HepG2 (cell line): ENCODE data around the gene KRTAP10-10. TPM values are rescaled to one million over a fixed set of nuclear protein-coding genes. Genes with fewer than 3 reads are reported as not detected.

Source experiments
- ATAC-seq: fragments of 200-7000 bp; cut with Tn5 transposase; 3 replicates; pipeline ENCODE4 v1.9.1; 2020; ENCODE audit warnings: mild to moderate bottlenecking, moderate library complexity
- BruUV-seq: library from RNA; stranded (reverse); fragments of 400-500 nt; replicated peaks from 2 replicates; lab custom pipeline; 2021; lab: Mats Ljungman, UMichigan
- CTCF ChIA-PET: fragments of 300-600 bp; formaldehyde crosslinking; extraction: SDS; loops from one replicate; lab custom pipeline; 2021; ENCODE audit warnings: low total read pairs, inconsistent platforms, low intra/inter-chr PET ratio; lab: Yijun Ruan, JAX
- POLR2A ChIA-PET: fragments of 350-600 bp; sonication (Branson Sonifier 250); formaldehyde crosslinking; loops from one replicate; lab custom pipeline; 2020; ENCODE audit warnings: antibody characterized with exemption, inconsistent platforms; lab: Yijun Ruan, JAX
- DNase-seq: peaks from one replicate; pipeline ENCODE4 v3.0.0-alpha.2; 2015; ENCODE audit warnings: low spot score
- FAIRE-seq: peaks from 3 replicates; lab custom pipeline; 2011; peaks lifted over from hg19 to GRCh38; lab: Jason Lieb, UNC
- H2AFZ ChIP-seq: one replicate; pipeline ENCODE4 v1.6.1; 2011; ENCODE audit warnings: low read length, inconsistent platforms
- H3K27ac ChIP-seq: fragments of 300-600 bp; 3 replicates; pipeline ENCODE4 v1.8.0; 2011; ENCODE audit warnings: mixed run types, mild to moderate bottlenecking, mixed read lengths, low read length, inconsistent platforms; ENCODE audit not compliant: insufficient read depth; ENCODE audit errors: extremely low read length
- H3K27me3 ChIP-seq, 2 experiments: fragments of 200-600 bp in 1 of 2; 2 replicates in 1 of 2; 3 replicates in 1 of 2; pipeline versions ENCODE4 v1.6.0 to v1.8.0; 2011; ENCODE audit warnings: low read length in 2 of 2, mild to moderate bottlenecking in 2 of 2, moderate library complexity in 2 of 2, inconsistent platforms in 1 of 2; ENCODE audit not compliant: insufficient read depth in 2 of 2, control insufficient read depth in 1 of 2
- H3K36me3 ChIP-seq, 2 experiments: fragments of 200-600 bp in 1 of 2; replicated peaks in 1 of 2; 2 replicates in 1 of 2; 3 replicates in 1 of 2; pipeline versions ENCODE4 v1.5.1 to v1.8.0; 2011; ENCODE audit warnings: low read length in 2 of 2, inconsistent platforms in 1 of 2; ENCODE audit not compliant: insufficient read depth in 2 of 2, control insufficient read depth in 1 of 2
- H3K4me1 ChIP-seq: 2 replicates; pipeline ENCODE4 v1.5.1; 2012; ENCODE audit warnings: low read length, inconsistent platforms; ENCODE audit not compliant: insufficient read depth
- H3K4me2 ChIP-seq: 2 replicates; pipeline ENCODE4 v1.6.0; 2011; ENCODE audit warnings: low read depth, low read length, inconsistent platforms
- H3K4me3 ChIP-seq, 3 experiments: fragments of 200-600 bp in 1 of 3; sonication (generic), shearing (Covaris generic) in 1 of 3; replicated peaks in 1 of 3; 2 replicates each; pipeline ENCODE4 v1.5.1; 2011 to 2016; ENCODE audit warnings: low read length in 3 of 3, inconsistent platforms in 2 of 3, low read depth in 2 of 3, mild to moderate bottlenecking in 2 of 3, control low read depth in 1 of 3, mixed read lengths in 1 of 3; ENCODE audit not compliant: insufficient read depth in 1 of 3
- H3K79me2 ChIP-seq: one replicate; pipeline ENCODE4 v1.6.1; 2011; ENCODE audit warnings: low read length, inconsistent platforms; ENCODE audit not compliant: insufficient read depth
- H3K9ac ChIP-seq: 2 replicates; pipeline ENCODE4 v1.6.0; 2011; ENCODE audit warnings: mild to moderate bottlenecking, low read depth, low read length, inconsistent platforms; ENCODE audit not compliant: insufficient read depth
- H3K9me3 ChIP-seq: 2 replicates; pipeline ENCODE4 v1.5.1; 2012; ENCODE audit warnings: mild to moderate bottlenecking, low read length
- H4K20me1 ChIP-seq: 2 replicates; pipeline ENCODE4 v1.6.0; 2011; ENCODE audit warnings: inconsistent platforms, mild to moderate bottlenecking, low read length, moderate library complexity; ENCODE audit not compliant: insufficient read depth
- IRF1 ChIP-seq: sonication (generic); formaldehyde crosslinking; IDR thresholded peaks from 2 replicates; pipeline ENCODE4 v1.4.0; 2020; ENCODE audit warnings: low read depth, mild to moderate bottlenecking, missing genetic modification reagents
- RXRB ChIP-seq: IDR thresholded peaks from 2 replicates; pipeline ENCODE4 v1.6.1; 2016; ENCODE audit warnings: borderline replicate concordance, missing genetic modification reagents, missing compliant biosample characterization
- ZBTB44 ChIP-seq: sonication (generic); formaldehyde crosslinking; IDR thresholded peaks from 2 replicates; pipeline ENCODE4 v1.4.0; 2020; ENCODE audit warnings: missing genetic modification reagents
- ZNF317 ChIP-seq: sonication (generic); formaldehyde crosslinking; IDR thresholded peaks from 2 replicates; pipeline ENCODE4 v1.5.0; 2020; ENCODE audit warnings: mild to moderate bottlenecking, missing genetic modification reagents
- ZNF468 ChIP-seq: sonication (generic); formaldehyde crosslinking; IDR thresholded peaks from 2 replicates; pipeline ENCODE4 v1.8.0; 2022; ENCODE audit warnings: mild to moderate bottlenecking, moderate library complexity, missing genetic modification reagents
- ZNF547 ChIP-seq: sonication (generic); formaldehyde crosslinking; IDR thresholded peaks from 2 replicates; pipeline ENCODE4 v1.5.1; 2020; ENCODE audit warnings: mild to moderate bottlenecking, missing genetic modification reagents
- WGBS: methylation state at CpG from one replicate; pipeline ENCODE4 v1.1.6; 2017; ENCODE audit warnings: low lambda C conversion rate; 5-methylcytosine and 5-hydroxymethylcytosine counted together
- in situ Hi-C: cut with HindIII; loops from 2 replicates; pipeline ENCODE4 v1.10.0; 2017; ENCODE audit warnings: low pct_unique_long_range_greater_than_20kb; ENCODE audit not compliant: extremely low pct_ligation_motif_present
- intact Hi-C: fragments of 100-400 bp; cut with micrococcal nuclease; formaldehyde crosslinking; loops from one replicate; pipeline ENCODE4 v1.10.0; 2022; ENCODE audit not compliant: unreplicated experiment
- polyA plus RNA-seq, 8 experiments: library from polyadenylated mRNA; depleted of rRNA in 3 of 8; stranded (reverse) in 7 of 8; unstranded in 1 of 8; fragments of >200 nt; fragmentation: Illumina TruSeq in 4 of 8; extraction: Trizol in 4 of 8; gene quantifications; 2 replicates each; pipeline versions ENCODE4 v1.2.1 to v1.2.3, GENCODE V29; 2011 to 2016; ENCODE audit warnings: low read depth in 4 of 8, missing spikeins in 1 of 8, mixed read lengths in 1 of 8; ENCODE audit not compliant: insufficient read depth in 1 of 8
- total RNA-seq, 5 experiments: library from RNA; depleted of rRNA; stranded (reverse); fragments of >200 nt; fragmentation: Illumina TruSeq; extraction: Trizol; gene quantifications; 2 replicates each; pipeline ENCODE4 v1.2.3, GENCODE V29; 2016; ENCODE audit warnings: low read depth in 1 of 5
- TF ChIP-seq, protein P1 (sequence below): sonication (generic); formaldehyde crosslinking; IDR thresholded peaks from 2 replicates; pipeline ENCODE4 v1.4.0; 2020; ENCODE audit warnings: low read depth, missing genetic modification reagents
- TF ChIP-seq, protein P2 (sequence below): sonication (generic); formaldehyde crosslinking; IDR thresholded peaks from 2 replicates; pipeline ENCODE4 v1.5.0; 2020; ENCODE audit warnings: mild to moderate bottlenecking, missing genetic modification reagents

The KRTAP10-10 gene
- total and polyA plus RNA-seq, 2 of the 13 experiments (the other 11 are each of a cell fraction or from before 2014, with no cell fraction given): not detected

- TF ChIP-seq IRF1: no peak
- TF ChIP-seq, protein P1, sequence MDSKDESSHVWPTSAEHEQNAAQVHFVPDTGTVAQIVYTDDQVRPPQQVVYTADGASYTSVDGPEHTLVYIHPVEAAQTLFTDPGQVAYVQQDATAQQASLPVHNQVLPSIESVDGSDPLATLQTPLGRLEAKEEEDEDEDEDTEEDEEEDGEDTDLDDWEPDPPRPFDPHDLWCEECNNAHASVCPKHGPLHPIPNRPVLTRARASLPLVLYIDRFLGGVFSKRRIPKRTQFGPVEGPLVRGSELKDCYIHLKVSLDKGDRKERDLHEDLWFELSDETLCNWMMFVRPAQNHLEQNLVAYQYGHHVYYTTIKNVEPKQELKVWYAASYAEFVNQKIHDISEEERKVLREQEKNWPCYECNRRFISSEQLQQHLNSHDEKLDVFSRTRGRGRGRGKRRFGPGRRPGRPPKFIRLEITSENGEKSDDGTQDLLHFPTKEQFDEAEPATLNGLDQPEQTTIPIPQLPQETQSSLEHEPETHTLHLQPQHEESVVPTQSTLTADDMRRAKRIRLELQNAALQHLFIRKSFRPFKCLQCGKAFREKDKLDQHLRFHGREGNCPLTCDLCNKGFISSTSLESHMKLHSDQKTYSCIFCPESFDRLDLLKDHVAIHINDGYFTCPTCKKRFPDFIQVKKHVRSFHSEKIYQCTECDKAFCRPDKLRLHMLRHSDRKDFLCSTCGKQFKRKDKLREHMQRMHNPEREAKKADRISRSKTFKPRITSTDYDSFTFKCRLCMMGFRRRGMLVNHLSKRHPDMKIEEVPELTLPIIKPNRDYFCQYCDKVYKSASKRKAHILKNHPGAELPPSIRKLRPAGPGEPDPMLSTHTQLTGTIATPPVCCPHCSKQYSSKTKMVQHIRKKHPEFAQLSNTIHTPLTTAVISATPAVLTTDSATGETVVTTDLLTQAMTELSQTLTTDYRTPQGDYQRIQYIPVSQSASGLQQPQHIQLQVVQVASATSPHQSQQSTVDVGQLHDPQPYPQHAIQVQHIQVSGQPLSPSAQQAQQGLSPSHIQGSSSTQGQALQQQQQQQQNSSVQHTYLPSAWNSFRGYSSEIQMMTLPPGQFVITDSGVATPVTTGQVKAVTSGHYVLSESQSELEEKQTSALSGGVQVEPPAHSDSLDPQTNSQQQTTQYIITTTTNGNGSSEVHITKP: no peak
- no peak for TF ChIP-seq RXRB (CRISPR knock-in tag)
- TF ChIP-seq, protein P2, sequence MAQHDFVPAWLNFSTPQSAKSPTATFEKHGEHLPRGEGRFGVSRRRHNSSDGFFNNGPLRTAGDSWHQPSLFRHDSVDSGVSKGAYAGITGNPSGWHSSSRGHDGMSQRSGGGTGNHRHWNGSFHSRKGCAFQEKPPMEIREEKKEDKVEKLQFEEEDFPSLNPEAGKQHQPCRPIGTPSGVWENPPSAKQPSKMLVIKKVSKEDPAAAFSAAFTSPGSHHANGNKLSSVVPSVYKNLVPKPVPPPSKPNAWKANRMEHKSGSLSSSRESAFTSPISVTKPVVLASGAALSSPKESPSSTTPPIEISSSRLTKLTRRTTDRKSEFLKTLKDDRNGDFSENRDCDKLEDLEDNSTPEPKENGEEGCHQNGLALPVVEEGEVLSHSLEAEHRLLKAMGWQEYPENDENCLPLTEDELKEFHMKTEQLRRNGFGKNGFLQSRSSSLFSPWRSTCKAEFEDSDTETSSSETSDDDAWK (CRISPR knock-in tag): no peak
- no peak for TF ChIP-seq ZNF468 (CRISPR knock-in tag)
- TF ChIP-seq ZNF547 (CRISPR knock-in tag): no peak
Measured at GRCh38 chr21:44630440-44630839, 6.7 kb upstream of the KRTAP10-10 start (continued).

DNA sequence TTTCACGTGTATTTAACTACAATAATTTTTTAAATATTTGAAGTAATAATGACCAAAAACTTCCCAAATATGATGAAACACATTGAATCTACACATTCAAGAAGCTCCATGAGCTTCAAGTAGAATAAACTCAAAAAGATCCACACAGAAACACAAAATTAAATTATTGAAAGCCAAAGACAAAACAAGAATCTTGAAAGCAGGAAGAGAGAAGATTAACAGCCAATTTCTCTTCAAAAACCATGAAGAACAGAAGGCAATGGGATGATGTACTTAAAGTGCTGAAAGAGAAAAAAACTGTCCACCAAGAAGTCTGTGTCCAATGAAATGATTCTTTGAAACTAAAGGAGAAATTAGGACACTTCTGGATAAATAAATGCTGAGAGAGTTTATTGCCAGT lies 5.1 kb upstream of the KRTAP10-10 start:
- no peaks in the 10 kb centered on the region for H4K20me1 ChIP-seq
- ATAC-seq: no peak
- intact Hi-C loops: loop anchor here (10.0 kb wide), 1 partner anchor 63 kb away; the partner anchor contains the start of gene KRTAP10-12
- no peak overlapping the region for H2AFZ ChIP-seq
- in situ Hi-C loops: no loop called here
- no peak for DNase-seq
- no peaks in the 10 kb centered on the region for H3K79me2 ChIP-seq
- no peak overlapping the region for H3K4me2 ChIP-seq
- WGBS: 40% methylated on average over 1 of the region's 1 CpG
- no TSS peak for BruUV-seq
- no peak overlapping the region for H3K27ac ChIP-seq
- FAIRE-seq: no peak
- TF ChIP-seq ZNF317 (peak; percentile 98), ZBTB44 (CRISPR knock-in tag) (no peak)
- peaks cover 0 to 3% of the 10 kb centered on the region in 2 experiments; a peak in 1 of 5 replicates for H3K27me3 ChIP-seq
- peaks cover 16% of the 10 kb centered on the region; the same call in 1 of the 2 replicates for H3K9me3 ChIP-seq
- no peak overlapping the region for H3K4me3 ChIP-seq
- POLR2A ChIA-PET: no interaction called here
- no peak overlapping the region for H3K9ac ChIP-seq
- H3K4me1 ChIP-seq: no peaks in the 10 kb centered on the region
- H3K36me3 ChIP-seq: no peaks in the 10 kb centered on the region
- CTCF ChIA-PET: no interaction called here
